GM21381 (cell line): ENCODE measurements around the gene MAGI1.

Experiments used
- ATAC-seq: cut with Tn5 transposase; IDR thresholded peaks from one replicate; pipeline ENCODE4 v1.9.1; 2021; ENCODE audit warnings: mild to moderate bottlenecking, moderate library complexity; ENCODE audit not compliant: unreplicated experiment

MAGI1 gene

DNA sequence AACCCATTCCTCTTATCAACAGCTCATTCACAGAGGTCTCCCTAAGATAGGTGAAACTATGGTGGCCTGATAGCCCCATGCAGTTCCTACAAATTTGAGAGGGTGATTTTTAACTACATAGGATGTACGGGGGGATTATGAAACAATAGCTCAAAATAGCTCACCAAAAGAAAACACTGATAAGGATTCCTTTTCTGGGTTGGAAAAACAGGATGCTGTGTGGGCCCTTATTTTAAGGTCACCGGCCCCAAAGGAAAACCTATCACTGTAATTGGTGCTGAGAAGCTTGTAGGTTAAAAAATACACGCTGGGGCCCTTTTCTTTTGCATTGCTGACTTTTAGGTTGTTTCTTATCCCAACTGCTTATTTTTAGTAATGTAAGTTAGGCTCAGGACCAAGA is 627.4 kb downstream of the MAGI1 start:
- ATAC-seq = no peak

DNA sequence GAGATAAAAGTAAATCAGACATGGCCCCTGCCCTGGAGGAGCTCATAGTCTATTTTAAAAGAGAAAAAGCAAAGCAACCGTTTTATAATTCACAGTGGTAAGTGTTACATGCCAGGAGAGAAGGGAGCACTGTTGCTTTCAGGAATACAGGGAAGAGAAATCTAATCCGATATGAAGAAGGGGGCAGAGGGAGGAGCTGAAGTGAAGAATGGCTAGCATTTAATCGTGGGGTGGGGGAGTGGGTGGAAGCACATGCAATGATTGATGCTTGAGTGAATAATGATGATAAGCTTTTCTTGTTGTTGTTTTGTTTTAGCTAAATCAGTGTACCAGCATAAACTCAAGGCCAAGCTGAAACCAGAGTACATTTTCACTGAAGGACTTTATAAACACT is 629.5 kb downstream of the MAGI1 start:
- no peak for ATAC-seq

DNA sequence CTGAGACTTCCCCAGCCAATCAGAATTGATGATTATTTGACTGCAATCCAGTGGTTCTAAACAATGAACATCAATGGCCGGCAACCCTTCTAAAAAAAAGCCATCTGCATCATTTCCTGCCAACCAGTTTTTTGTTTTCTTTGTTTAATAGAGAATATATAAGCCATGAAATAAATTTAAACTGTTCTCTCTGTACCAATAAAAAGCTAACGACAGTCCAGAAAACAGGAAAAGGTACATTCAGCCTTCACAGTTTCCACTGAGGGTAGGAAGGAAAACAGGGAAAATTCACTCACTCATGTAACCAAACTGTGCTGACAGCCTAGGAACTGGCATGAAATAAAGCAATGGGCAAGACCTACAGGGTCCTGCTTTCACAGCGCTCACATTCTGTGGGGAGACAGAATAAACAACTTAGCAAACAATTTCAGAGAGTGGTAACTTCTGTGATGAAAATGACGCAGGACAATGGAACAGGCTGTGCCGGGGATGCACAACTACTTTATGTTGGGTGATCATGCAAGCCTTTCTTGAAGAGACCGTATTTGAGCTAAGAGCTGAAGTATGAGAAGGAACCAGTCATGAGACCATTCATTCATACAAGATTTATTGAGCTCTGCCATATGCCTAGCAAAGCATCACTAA is 630.1 kb downstream of the MAGI1 start:
- ATAC-seq = no peak

DNA sequence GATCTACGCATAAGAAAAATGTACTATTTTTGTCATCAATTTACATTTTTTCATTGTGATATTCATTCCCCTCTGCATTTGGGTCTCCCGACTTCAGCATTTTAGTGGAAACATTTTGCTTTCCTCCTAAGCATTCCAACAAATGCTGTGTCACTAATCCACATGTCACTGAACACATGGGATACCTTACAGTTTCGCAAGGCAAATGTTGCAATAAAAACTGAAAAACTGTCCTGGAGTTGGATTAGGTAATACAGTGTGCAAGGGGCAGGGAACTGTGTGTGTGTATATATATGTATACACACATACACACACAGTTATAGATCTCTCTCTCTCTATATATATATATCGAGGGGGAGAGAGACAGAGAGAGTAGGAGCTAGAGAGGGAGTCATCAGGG is 632.2 kb downstream of the MAGI1 start:
- ATAC-seq = no peak

DNA sequence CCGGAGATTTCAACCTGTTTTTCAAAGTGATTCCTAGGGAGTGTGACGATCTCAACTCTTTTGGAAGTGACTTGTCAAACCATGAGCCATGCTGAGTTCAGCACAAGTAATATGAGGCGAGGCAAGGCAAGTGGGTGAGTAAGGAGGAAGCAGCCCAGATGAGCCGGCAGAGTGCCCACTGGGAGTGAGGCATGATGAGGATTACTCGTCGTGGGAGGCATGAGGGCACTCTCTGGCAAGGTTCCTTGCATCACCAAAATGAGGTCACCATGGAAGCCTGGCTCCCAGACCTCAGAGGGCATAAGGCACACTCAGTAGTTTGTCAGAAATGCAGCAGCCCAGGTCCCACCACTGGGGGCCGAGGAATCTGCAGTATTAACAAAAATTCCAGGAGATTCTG is 636.1 kb downstream of the MAGI1 start:
- ATAC-seq = no peak

DNA sequence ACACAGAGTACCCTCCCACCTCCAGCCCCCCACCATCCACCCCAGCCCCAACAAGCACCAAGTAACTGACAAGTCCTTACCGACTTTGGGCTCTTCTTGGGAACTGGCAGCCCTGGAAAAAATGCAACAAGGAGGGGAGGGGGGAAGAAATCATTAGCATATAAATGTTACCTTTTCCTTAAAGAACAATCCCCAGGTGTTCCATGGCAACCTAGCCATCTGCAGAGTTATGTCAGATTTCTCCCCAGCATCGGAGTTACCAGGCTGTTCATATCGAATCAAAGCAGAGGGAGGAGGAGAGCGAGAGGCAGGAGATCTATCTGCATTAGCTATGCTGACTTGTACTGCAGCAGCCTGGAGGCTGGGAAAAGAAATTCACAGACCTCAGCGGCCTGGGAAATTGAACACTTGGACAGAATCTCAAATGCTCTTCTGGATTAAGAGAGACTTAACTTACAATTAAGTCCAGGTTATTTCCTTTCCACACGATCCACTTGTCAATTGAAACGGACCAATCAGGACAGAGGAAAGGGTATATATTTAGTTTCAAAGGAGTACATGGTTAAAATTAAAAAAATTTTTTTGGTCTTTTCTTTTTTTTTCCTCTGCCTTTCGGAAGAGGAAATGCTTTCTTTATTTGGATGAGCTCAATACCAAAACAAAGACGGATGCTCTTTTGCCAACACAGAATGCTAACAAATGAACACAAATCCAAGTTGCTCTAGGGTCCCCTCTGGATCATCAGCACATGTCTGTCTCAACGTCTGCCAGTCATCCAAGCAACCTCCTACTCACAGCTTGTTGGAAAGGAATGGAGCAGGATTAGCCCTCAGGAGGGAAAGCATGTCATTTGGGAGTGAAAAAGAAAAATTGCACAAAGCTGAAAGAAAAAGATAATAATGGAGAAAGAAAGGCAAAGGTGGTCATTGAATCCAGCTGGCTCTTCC is 637.1 kb downstream of the MAGI1 start:
- no peak for ATAC-seq

DNA sequence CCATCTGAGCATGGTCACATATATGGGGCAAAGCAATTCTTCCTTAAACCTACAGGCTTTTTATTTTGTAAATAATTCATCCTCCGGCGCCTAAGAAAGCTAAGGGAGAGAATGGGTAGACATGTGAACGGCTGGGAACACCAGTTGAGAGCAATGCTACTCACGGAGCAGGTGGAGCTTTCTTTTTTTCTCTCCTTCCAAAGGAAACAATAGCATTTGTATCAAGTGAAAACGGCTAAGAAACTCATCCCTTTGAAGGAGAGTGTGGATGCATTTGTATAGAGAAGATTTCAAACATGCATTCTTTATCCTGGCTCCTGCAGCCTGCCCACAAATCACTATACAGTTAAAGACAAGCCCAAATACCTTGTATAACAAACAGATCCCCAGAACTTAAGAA is 637.8 kb downstream of the MAGI1 start:
- ATAC-seq = no peak

DNA sequence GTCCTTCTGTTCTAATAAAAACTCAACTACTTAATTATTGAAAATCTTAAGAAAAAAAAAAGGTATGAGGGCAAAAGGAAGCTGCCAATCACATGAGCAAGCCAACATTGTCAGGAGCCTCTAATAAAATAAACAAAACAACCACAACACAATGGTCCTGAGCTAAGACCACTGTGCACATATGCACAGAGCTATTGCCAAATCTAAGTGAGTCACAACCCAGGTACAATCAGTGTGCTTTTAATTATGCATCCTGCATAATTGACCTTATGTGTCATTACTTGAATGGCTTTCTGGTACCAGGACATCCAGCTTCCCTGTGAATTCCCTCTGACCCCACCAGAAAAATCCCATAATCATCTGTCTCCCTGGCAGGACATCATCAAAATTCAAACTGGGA is 639.8 kb downstream of the MAGI1 start:
- no peak for ATAC-seq

DNA sequence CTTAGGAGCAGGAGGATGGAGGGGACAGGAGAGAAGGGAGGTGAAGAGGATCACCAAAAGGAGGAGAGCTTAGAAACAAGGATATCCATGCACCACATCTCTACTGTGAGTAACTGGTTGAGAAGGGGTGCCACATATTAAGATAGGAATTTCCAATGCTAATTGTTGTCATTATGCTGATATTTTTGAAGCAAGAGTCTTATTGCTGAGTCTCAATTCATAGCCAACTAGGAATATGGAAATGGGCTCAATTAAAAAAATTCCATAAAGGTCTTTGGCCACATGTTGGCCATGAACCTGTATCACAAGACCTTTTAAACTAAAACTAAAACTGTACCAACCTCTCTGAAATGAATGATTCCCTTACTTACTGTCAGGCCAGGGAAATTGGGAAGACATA is 642.6 kb downstream of the MAGI1 start:
- no peak for ATAC-seq

DNA sequence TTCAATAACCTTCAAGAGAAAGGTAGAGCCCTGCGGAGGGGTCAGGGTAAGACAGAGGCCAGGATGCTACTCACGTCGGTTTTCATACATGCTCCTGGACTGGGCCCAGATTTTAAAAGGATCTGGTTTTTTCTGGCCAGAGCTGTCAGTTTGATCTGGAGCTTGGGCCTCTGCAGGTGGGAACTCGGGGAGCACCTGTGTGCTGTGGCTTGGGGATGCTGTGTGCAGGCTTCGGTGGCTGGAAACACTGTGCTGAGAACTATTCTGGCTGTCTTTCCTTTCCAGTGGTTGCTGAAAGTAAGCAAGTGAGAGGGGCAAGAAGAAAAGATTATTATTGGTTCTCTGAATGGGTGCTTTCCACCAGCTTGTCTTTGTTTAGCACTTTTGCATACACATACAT is 647.6 kb downstream of the MAGI1 start:
- ATAC-seq = no peak

DNA sequence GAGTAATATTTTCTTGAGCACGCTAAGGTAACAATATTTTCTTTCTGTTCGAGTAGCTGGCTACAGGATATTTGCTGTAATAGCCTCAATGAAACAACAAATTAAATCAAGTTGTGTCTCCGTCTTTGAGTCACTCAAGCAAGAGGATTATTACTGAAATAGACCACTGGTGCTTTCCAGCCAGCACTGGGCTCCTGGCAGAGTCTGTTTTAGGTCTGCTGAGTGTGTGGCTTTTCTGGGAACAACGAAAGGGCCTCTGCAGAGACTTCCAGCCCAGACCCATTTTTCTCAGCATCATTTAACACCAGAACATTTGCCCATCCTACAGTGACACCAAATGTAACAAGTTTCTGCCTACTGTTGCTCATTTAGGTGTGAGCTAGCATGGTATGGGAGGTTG is 652.9 kb downstream of the MAGI1 start:
- no peak for ATAC-seq

DNA sequence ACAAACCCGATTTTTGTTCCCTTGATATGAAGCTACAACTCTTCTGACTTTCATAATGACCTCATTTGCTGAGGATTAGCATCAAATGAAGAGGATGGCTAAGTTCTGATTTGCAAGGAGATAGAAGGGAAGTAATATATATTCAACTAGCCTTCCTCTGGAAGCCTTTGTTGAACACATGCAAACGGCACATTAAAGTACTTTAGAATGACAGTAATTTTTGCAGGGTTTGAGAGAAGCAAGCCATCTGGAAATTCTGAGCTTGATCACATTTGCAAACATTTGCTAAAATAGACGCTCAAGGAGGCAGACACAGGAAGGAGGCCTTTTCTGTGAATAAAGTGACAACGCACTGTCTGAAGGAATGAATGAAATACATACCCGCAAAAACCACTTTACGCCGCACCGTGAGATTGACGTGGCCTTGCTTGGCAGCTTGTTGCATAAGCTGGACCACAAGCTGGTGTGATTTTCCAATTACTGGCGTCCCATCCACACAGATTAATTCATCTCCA is 657.2 kb downstream of the MAGI1 start:
- no peak for ATAC-seq

DNA sequence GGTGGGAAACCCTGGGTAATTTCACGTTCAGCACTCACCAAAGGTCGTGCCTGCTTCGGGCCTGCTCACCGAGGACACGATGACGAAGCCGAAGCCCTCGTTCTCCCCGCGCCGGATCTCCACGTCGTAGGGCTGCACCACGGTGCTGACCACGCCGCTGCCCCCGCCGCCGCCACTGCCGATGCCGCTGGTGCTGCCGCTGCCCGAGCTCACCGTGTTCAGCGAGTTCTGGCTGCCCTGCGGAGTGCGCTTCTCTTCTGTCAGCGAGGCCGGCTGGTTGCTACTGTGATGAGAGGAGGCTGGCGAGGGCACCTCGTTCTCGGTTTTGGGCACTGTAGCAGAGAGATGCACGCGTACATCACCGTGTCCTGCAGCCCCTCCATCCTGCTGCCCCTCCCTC is 659.5 kb downstream of the MAGI1 start:
- ATAC-seq = no peak

DNA sequence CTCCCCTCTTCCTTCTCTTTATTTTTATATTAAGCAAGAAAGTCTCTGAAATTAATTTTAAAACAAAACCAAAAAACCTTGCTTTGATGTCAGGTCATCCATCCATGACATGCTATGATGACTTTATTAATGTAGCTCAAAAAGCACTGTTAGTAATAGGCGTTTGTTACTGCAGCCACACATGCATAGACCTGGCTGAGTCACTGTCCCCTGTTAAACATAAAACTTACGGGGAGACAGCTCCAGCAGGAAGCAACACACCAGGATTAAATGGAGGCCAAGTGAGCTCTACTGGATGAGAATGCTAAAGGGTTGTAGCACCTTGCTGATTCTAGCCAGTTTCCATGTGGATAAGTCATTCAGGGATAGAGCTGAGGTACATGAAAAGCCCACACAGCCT is 661.1 kb downstream of the MAGI1 start:
- no peak for ATAC-seq

DNA sequence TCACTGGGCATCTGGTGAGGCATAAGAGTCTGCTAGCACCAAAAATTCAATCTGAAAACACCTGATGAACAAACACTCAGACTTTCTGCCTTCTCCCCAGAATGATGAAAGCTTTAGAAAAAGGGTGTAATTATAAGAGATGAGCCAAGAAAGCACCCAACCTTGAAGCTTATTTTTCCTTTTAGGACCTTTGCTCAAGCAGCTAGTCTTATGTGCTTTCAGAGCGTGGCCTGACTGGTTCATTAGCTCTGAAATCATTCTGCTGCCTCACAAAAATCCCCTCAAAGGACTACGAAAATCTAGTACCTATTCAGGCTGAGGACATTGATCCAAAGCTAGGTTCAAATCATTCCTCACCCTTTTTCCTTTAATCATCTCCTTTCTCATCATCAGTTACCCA is 662.3 kb downstream of the MAGI1 start:
- no peak for ATAC-seq

DNA sequence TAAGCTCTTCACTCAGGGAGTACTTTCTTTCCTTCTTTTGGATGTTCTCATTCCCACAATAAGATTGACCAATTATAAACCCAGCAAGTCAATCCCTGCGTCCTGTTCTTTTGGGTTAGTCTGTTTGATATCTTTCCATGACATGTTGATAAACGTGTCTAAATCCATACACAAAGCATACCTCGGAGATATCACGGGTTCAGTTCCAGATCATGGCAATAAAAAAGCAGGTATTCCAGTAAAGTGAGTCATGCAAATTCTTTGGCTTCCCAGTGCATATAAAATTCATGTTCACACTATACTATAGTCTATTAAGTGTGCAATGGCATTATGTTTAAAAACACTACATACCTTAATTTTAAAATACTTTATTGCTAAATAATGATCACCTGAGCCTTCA is 667.7 kb downstream of the MAGI1 start:
- ATAC-seq = no peak

DNA sequence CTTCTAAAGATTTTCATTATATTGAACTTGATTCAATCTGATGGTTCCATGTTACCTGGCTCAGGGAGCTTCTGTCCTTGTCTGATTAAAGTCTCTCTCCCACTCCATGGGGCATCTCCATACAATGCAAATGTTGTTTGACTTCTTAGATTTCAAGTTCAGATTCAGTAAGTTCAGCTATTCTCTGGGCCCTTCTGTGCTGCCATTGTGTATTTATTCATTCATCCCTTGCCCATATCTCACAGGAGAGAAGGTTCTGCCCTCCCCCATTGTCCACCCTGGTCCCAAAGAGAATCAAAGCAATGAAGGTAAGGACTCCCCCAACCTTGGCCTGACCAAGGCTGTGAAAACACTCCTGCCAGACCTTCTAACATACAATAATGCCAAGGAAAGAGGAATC is 669.9 kb downstream of the MAGI1 start:
- no peak for ATAC-seq

DNA sequence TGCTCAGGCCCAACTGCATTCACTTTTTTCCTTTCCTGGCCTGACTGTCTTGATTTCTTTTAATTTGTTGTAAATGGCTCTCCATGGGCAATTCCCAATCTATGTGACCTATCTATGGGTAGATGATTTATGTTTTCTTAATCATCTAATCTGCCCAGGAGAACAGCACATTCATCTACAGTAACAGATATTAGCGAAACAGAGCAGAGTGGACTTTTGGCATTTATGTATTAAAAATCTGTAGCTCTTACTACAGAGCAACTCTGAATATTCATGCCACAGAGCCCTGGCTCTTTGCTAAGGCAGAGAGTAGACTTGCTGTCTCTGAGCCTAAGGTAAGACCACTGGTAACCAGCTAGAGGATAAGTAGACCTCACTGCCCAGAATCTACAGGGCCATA is 676.0 kb downstream of the MAGI1 start:
- no peak for ATAC-seq

DNA sequence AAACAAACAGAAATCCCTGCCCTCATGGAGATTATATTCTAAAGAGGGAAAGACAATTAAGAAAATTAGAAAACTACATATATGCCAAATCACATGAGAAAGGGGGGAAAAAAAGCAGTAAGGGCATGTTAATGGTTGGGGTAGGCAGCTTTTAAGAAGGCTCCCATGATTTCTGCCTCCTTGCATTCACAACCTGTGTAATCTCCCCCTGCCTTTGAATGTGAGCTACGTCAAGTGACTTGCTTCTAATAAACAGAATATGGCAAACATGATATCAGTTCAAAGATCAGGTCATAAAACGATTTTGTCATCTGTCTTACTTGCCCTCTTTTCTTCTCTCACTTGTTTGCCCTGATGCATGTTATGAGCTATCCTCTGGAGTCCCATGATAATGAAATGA is 677.3 kb downstream of the MAGI1 start:
- no peak for ATAC-seq

DNA sequence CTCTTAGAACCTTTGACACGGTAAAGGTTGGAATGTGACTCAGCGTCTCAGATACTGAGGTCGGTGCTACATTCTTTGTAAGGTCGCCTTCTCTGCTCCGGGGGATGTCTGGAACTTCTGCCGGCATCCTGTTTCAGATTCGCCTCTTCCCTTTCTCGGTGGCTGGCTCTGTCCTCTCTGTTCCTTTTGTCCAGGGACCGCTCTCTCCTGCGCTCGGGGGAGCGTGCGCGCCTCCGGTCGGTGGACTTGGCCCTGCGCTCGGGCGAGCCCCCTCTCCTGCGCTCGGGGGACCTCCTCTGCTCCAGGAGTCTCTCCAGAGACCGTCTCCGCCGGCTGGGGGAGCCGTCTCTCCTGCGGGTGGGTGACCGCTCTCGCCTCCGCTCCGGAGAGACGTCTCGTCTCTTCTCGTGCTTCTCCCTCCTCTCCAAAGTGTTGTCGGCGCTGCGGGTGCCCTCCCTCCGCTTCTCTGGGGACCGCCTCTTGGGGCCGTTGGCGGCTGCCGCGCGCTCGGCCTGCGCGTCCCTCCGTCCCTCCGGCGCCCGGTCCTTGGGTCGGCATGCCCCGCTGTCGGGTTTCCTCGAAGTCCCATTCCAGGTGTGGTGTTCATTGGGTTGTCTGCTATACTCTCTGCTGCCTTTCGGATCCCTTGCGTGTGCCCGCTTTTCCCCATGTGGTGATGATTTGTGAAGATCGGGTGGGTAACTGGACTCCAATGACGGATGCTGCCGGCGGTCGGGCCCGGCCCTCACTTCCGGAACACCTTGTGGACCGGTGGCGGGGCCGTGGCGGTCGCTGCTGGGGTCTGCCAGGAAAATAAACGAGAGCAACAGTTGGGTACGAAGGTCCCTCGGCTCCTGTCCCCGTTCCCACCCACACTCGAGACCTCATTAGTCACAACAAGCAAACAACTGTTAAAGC is 682.1 kb downstream of the MAGI1 start:
- no peak for ATAC-seq

DNA sequence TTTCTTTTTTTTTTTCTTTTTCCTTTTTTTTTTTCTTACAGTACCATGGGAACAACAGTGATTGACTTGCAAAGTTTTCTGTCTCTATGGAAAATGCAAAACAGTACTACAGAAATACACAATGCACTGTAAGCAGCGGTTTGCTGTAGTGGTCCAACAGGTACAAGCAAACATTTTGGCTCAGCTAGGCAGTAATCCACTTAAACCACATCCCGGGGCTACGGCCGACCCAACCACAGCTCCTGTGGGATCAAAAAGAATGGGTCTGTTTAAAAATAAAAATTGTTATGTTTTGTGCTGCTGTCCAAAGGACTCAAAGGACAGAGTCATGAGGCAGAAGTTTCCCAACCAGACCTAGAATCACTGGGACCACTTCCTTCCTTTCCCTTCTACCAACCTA is 683.8 kb downstream of the MAGI1 start:
- ATAC-seq = no peak
